Inflammatory macrophage treated with lipopolysaccharide for 1 hour (primary cell): ENCODE results near the gene PDS5B.
"Not testable (repeated sequence)": the region's sequence is repeated elsewhere in the genome, so short reads cannot be mapped to it uniquely, and the experiment has no call there.

Experiments used
- DNase-seq, 2 donors: peaks; one replicate each; pipeline ENCODE4 v3.0.0-alpha.2; 2020 to 2022

The PDS5B gene

GRCh38 chr13:32729097-32729496 is 142.8 kb downstream of the PDS5B start:
- not testable (repeated sequence) for DNase-seq

- no peak for DNase-seq
Observed at GRCh38 chr13:32731074-32731473, 144.8 kb downstream of the PDS5B start.

GRCh38 chr13:32731576-32731975 is 145.3 kb downstream of the PDS5B start:
- no peak for DNase-seq

GRCh38 chr13:32733690-32734089 is 147.4 kb downstream of the PDS5B start:
- DNase-seq = no peak

- DNase-seq = peak in 1 of 2 donors; percentile 11
Observed at GRCh38 chr13:32734511-32734910, 148.3 kb downstream of the PDS5B start.

- DNase-seq = no peak
Observed at GRCh38 chr13:32735859-32736258, 149.6 kb downstream of the PDS5B start.

GRCh38 chr13:32736648-32737047 is 150.4 kb downstream of the PDS5B start:
- no peak for DNase-seq

- DNase-seq = peak; percentile 22 to 33
Observed at GRCh38 chr13:32737111-32737571, 150.9 kb downstream of the PDS5B start.

- no peak for DNase-seq
Observed at GRCh38 chr13:32737679-32738078, 151.4 kb downstream of the PDS5B start.

GRCh38 chr13:32745509-32745908 is 159.3 kb downstream of the PDS5B start:
- DNase-seq = no peak

GRCh38 chr13:32746474-32746873 is 160.2 kb downstream of the PDS5B start:
- no peak for DNase-seq

GRCh38 chr13:32748305-32748704 is 162.1 kb downstream of the PDS5B start:
- DNase-seq = no peak

GRCh38 chr13:32751340-32751739 is 165.1 kb downstream of the PDS5B start:
- no peak for DNase-seq

- no peak for DNase-seq
Observed at GRCh38 chr13:32752311-32752710, 166.1 kb downstream of the PDS5B start.

- DNase-seq = no peak
Observed at GRCh38 chr13:32752997-32753606, 166.8 kb downstream of the PDS5B start.

- no peak for DNase-seq
Observed at GRCh38 chr13:32754179-32754578, 167.9 kb downstream of the PDS5B start.

GRCh38 chr13:32759152-32759551 is 172.9 kb downstream of the PDS5B start:
- DNase-seq = no peak

GRCh38 chr13:32761472-32761871 is 175.2 kb downstream of the PDS5B start:
- DNase-seq = no peak

GRCh38 chr13:32779119-32779518 is 192.9 kb downstream of the PDS5B start:
- DNase-seq = no peak

- DNase-seq = no peak
Observed at GRCh38 chr13:32781906-32782305, 195.7 kb downstream of the PDS5B start.

- peak in 1 of 2 donors; percentile 13 for DNase-seq
Observed at GRCh38 chr13:32783067-32783466, 196.8 kb downstream of the PDS5B start.

- no peak for DNase-seq
Observed at GRCh38 chr13:32790731-32791130, 204.5 kb downstream of the PDS5B start.

GRCh38 chr13:32791545-32792172 is 205.4 kb downstream of the PDS5B start:
- no peak for DNase-seq

GRCh38 chr13:32796754-32797153 is 210.5 kb downstream of the PDS5B start:
- no peak for DNase-seq

GRCh38 chr13:32802159-32802558 is 215.9 kb downstream of the PDS5B start:
- no peak for DNase-seq
